HepG2 (cell line): Measurements from ENCODE around the gene ZNF524. TPM values are rescaled to one million over a fixed set of nuclear protein-coding genes. Genes with fewer than 3 reads are reported as not detected.

Source experiments
- BCL6 ChIP-seq: IDR thresholded peaks from 2 replicates; pipeline ENCODE4 v1.6.1; 2016; ENCODE audit warnings: missing genetic modification reagents, missing compliant biosample characterization
- CBX2 ChIP-seq, 2 experiments: fragments of 200-600 bp in 1 of 2; sonication (generic); formaldehyde crosslinking in 1 of 2; IDR thresholded peaks; 2 replicates each; pipeline versions ENCODE4 v1.7.0 to v1.8.1; 2018 to 2022; ENCODE audit warnings: low read depth in 2 of 2, low read length in 1 of 2, mild to moderate bottlenecking in 1 of 2, missing genetic modification reagents in 1 of 2
- ETV5 ChIP-seq: IDR thresholded peaks from 2 replicates; pipeline ENCODE4 v1.6.1; 2018; ENCODE audit warnings: missing biosample characterization, missing genetic modification reagents, inconsistent platforms, borderline replicate concordance
- FOXP4 ChIP-seq: sonication (generic); formaldehyde crosslinking; IDR thresholded peaks from 2 replicates; pipeline ENCODE4 v1.4.0; 2020; ENCODE audit warnings: missing genetic modification reagents
- HNRNPH1 ChIP-seq: fragments of 200-400 bp; formaldehyde crosslinking; optimal IDR thresholded peaks from 2 replicates; pipeline ENCODE3; 2017; ENCODE audit warnings: mild to moderate bottlenecking, low read depth, low read length
- HNRNPK ChIP-seq: fragments of 200-400 bp; formaldehyde crosslinking; IDR thresholded peaks from 2 replicates; pipeline ENCODE4 v1.6.1; 2018; ENCODE audit warnings: low read length, low read depth, moderate library complexity, mild to moderate bottlenecking; ENCODE audit not compliant: poor library complexity, severe bottlenecking
- HOXA9 ChIP-seq: sonication (generic); formaldehyde crosslinking; IDR thresholded peaks from 2 replicates; pipeline ENCODE4 v1.8.1; 2022; ENCODE audit warnings: missing genetic modification reagents, mild to moderate bottlenecking, moderate library complexity, borderline replicate concordance
- MEIS2 ChIP-seq: sonication (generic); formaldehyde crosslinking; IDR thresholded peaks from 2 replicates; pipeline ENCODE4 v1.9.0; 2021; ENCODE audit warnings: mild to moderate bottlenecking, missing genetic modification reagents
- PAWR ChIP-seq: sonication (generic); formaldehyde crosslinking; IDR thresholded peaks from 2 replicates; pipeline ENCODE4 v1.4.0; 2020; ENCODE audit warnings: missing genetic modification reagents, mild to moderate bottlenecking, borderline replicate concordance
- PRDM10 ChIP-seq: sonication (generic); formaldehyde crosslinking; IDR thresholded peaks from 2 replicates; pipeline ENCODE4 v1.4.0; 2020; ENCODE audit warnings: low read depth, missing genetic modification reagents
- PRDM4 ChIP-seq: sonication (generic); formaldehyde crosslinking; IDR thresholded peaks from 2 replicates; pipeline ENCODE4 v1.9.0; 2021; ENCODE audit warnings: missing genetic modification reagents, borderline replicate concordance
- SOX13 ChIP-seq, 3 experiments: fragments of 450-650 bp in 1 of 3; sonication (generic) in 1 of 3; formaldehyde crosslinking in 1 of 3; IDR thresholded peaks in 2 of 3; conservative IDR thresholded peaks in 1 of 3; 2 replicates each; pipeline versions ENCODE4 v1.5.0 to v1.6.1; 2016 to 2020; ENCODE audit warnings: antibody characterized with exemption in 1 of 3, mild to moderate bottlenecking in 1 of 3, missing compliant biosample characterization in 1 of 3, missing genetic modification reagents in 1 of 3, moderate library complexity in 1 of 3
- SRSF4 ChIP-seq: fragments of 200-400 bp; formaldehyde crosslinking; IDR thresholded peaks from one replicate; pipeline ENCODE4 v1.6.1; 2018; ENCODE audit warnings: mild to moderate bottlenecking, low read depth, low read length, moderate library complexity; ENCODE audit not compliant: poor library complexity, severe bottlenecking
- ZFY ChIP-seq: sonication (generic); formaldehyde crosslinking; IDR thresholded peaks from 2 replicates; pipeline ENCODE4 v1.4.0; 2020; ENCODE audit warnings: missing genetic modification reagents
- ZFYVE20 ChIP-seq: sonication (generic); formaldehyde crosslinking; IDR thresholded peaks from 2 replicates; pipeline ENCODE4 v1.8.0; 2023; ENCODE audit warnings: low read depth, mild to moderate bottlenecking, moderate library complexity, missing genetic modification reagents, borderline replicate concordance
- ZNF136 ChIP-seq: sonication (generic); formaldehyde crosslinking; IDR thresholded peaks from 2 replicates; pipeline ENCODE4 v1.8.1; 2022; ENCODE audit warnings: low read depth, mild to moderate bottlenecking, moderate library complexity, missing genetic modification reagents
- ZNF639 ChIP-seq: conservative IDR thresholded peaks from 2 replicates; pipeline ENCODE4 v1.6.1; 2018; ENCODE audit warnings: missing genetic modification reagents
- ZNF776 ChIP-seq: sonication (generic); formaldehyde crosslinking; IDR thresholded peaks from 2 replicates; pipeline ENCODE4 v1.4.0; 2020; ENCODE audit warnings: mild to moderate bottlenecking, missing genetic modification reagents
- ZNF841 ChIP-seq: sonication (generic); formaldehyde crosslinking; IDR thresholded peaks from 2 replicates; pipeline ENCODE4 v1.8.1; 2023; ENCODE audit warnings: missing genetic modification reagents, borderline replicate concordance
- polyA plus RNA-seq, 8 experiments: library from polyadenylated mRNA; depleted of rRNA in 3 of 8; stranded (reverse) in 7 of 8; unstranded in 1 of 8; fragments of >200 nt; fragmentation: Illumina TruSeq in 4 of 8; extraction: Trizol in 4 of 8; gene quantifications; 2 replicates each; pipeline versions ENCODE4 v1.2.1 to v1.2.3, GENCODE V29; 2011 to 2016; ENCODE audit warnings: low read depth in 4 of 8, missing spikeins in 1 of 8, mixed read lengths in 1 of 8; ENCODE audit not compliant: insufficient read depth in 1 of 8
- total RNA-seq, 5 experiments: library from RNA; depleted of rRNA; stranded (reverse); fragments of >200 nt; fragmentation: Illumina TruSeq; extraction: Trizol; gene quantifications; 2 replicates each; pipeline ENCODE4 v1.2.3, GENCODE V29; 2016; ENCODE audit warnings: low read depth in 1 of 5

Gene ZNF524
- total and polyA plus RNA-seq, 2 of the 13 experiments (the other 11 are each of a cell fraction or from before 2014, with no cell fraction given): 3.2 to 4.6 TPM

GRCh38 chr19:55554741-55555152, 45.3 kb upstream of the ZNF524 start (continued):
- TF ChIP-seq FOXP4 (CRISPR knock-in tag) (0 out of 2 replicates have a peak, but pooled peaks have one; percentile 34), ZNF776 (no peak), HOXA9 (no peak), SOX13 (IDR thresholded peaks at IDR 0.05) (no peak), SOX13 (CRISPR knock-in tag; conservative IDR thresholded peaks at IDR 0.05 in 1 of 2, IDR thresholded peaks at IDR 0.05 in 1 of 2) (0 out of 4 replicates have a peak, but pooled peaks of 1 of the 2 experiments have one; percentile 13), ZFYVE20 (no peak), ETV5 (CRISPR knock-in tag) (0 out of 2 replicates have a peak, but pooled peaks have one; percentile 13), PAWR (CRISPR knock-in tag) (no peak), MEIS2 (CRISPR knock-in tag) (no peak), PRDM4 (no peak), SRSF4 (no peak), HNRNPK (no peak), ZNF841 (CRISPR knock-in tag) (no peak), BCL6 (peak; percentile 50), ZFY (CRISPR knock-in tag) (peak; percentile 50; the same call in 1 of the 2 replicates), ZNF639 (CRISPR knock-in tag) (no peak), HNRNPH1 (no peak), CBX2 (IDR thresholded peaks at IDR 0.05; ENCODE audit: low read depth, low read length) (no peak), CBX2 (CRISPR knock-in tag; IDR thresholded peaks at IDR 0.05; ENCODE audit: low read depth) (no peak), PRDM10 (CRISPR knock-in tag) (no peak), ZNF136 (CRISPR knock-in tag) (peak; percentile 56; the same call in 1 of the 2 replicates)
